GM12873 (cell line): Measurements from ENCODE around the gene CCDC85C.

Experiments used
- TF ChIP-seq, protein P1 (sequence below): IDR thresholded peaks from 2 replicates; pipeline ENCODE4 v1.5.1; 2012; ENCODE audit warnings: low read depth, mild to moderate bottlenecking, moderate library complexity, low read length, control low read depth; ENCODE audit not compliant: insufficient read depth; ENCODE audit errors: missing control alignments

Gene CCDC85C

GRCh38 chr14:99522457-99522891 is 81.5 kb downstream of the CCDC85C start:
- TF ChIP-seq, protein P1, sequence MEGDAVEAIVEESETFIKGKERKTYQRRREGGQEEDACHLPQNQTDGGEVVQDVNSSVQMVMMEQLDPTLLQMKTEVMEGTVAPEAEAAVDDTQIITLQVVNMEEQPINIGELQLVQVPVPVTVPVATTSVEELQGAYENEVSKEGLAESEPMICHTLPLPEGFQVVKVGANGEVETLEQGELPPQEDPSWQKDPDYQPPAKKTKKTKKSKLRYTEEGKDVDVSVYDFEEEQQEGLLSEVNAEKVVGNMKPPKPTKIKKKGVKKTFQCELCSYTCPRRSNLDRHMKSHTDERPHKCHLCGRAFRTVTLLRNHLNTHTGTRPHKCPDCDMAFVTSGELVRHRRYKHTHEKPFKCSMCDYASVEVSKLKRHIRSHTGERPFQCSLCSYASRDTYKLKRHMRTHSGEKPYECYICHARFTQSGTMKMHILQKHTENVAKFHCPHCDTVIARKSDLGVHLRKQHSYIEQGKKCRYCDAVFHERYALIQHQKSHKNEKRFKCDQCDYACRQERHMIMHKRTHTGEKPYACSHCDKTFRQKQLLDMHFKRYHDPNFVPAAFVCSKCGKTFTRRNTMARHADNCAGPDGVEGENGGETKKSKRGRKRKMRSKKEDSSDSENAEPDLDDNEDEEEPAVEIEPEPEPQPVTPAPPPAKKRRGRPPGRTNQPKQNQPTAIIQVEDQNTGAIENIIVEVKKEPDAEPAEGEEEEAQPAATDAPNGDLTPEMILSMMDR: no peak

GRCh38 chr14:99522025-99522401 is 82.0 kb downstream of the CCDC85C start:
- TF ChIP-seq, protein P1: no peak

DNA sequence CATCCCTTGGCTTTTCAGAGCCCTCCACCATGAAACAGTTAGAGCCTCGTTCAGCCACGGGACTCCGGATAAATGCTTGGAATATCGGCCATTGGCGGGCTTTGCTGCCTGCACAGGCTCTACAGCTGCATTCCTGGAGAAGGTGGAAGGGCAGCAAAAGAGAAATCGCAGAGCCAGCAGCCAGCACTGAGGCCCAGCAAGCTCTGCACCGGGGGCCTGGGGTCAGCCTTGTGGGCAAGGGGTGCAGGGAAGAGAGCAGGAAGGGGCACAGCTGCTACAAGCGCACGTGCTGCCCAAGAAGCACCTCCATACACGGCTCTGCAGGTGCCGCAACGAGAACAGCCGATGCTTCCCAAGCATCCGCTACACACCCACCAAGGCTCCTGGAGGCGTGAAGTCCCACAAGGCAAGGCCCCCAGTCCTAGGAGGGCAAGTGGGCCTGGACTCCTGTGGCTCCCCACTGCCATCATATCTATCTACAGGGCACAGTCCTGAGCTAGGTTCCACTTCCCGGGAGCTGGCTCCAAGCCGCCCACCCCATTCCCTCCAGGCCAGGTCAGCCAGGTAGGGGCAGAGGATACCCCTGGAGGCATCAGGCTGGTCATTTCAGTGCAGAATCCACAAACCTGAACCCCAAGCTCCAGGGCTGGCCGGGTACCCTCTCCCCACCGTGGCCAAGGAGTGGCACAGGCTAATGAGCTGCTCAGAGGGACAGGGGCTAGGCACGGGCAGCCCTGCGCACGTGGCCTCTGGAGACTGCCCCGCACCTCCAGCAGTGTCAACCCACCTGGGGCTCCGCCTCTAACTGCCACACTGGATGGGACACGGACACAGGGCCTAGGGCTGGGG is 82.6 kb downstream of the CCDC85C start:
- TF ChIP-seq, protein P1: no peak

DNA sequence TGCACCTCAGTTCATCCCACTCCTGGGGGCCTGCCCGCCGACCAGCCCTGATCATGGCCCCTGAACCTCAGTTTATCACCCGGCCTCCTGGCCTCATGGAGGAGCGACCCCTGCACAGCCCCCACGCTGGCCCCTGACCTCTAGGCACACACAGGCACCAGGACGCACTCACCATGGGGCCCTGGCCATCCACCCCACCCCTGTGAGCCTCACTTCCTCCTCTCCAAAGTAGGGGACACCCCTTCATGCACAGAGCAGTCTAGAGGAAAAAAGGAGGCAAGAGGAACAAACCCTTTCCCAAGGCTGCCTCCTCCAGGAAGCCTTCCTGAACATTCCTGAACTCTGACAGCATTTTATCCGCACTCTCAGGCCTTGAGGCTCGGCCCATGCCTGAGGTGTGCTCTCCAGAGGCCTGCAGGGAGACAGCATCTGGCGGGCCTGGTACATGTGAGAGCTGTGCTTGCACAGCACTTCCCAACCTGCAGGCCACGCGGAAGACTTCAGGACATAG is 83.4 kb downstream of the CCDC85C start:
- TF ChIP-seq, protein P1: no peak

- TF ChIP-seq, protein P1: no peak
These were observed 84.0 kb downstream of the CCDC85C start for GRCh38 chr14:99519931-99520421.

DNA sequence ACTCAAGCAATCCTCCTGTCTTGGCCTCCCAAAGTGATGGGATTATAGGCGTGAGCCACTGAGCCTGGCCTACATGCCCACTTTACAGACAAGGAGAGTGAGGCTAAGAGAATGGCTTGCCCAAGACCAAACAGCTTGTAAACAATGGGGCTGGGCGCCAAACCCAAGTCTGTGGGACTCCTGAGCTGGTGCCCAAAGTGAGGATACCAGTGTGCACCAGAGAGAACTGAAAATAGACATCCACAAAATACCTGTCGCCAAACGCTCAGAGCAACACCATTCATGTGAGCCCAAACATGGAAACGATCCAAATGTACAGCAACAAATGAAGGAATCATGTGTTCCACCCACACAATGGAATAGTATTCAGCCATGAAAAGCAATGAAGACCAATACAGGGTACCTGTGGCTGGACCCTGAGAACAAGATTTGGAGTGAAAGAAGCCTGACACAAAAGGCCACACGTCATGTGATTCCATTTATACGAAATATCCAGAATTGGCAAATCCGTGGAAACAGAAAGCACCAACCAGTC is 84.6 kb downstream of the CCDC85C start:
- TF ChIP-seq, protein P1: no peak
